Bronchial epithelial cell (primary cell): ENCODE measurements around the gene PRDM11. TPM values are rescaled to one million over a fixed set of nuclear protein-coding genes. Genes with fewer than 3 reads are reported as not detected.

Source experiments
- DNase-seq: peaks from one replicate; pipeline ENCODE4 v3.0.0-alpha.2; 2010; ENCODE audit warnings: low read depth
- FAIRE-seq: peaks from 2 replicates; lab custom pipeline; 2011; peaks lifted over from hg19 to GRCh38; lab: Jason Lieb, UNC
- H3K27me3 ChIP-seq: 2 replicates; pipeline ENCODE4 v1.5.1; 2011; ENCODE audit warnings: low read length; ENCODE audit not compliant: control insufficient read depth, insufficient read depth
- H3K36me3 ChIP-seq: 2 replicates; pipeline ENCODE4 v1.5.1; 2011; ENCODE audit warnings: low read length; ENCODE audit not compliant: control insufficient read depth, insufficient read depth
- H3K4me3 ChIP-seq: 2 replicates; pipeline ENCODE4 v1.5.1; 2011; ENCODE audit warnings: mild to moderate bottlenecking, low read depth, low read length, control low read depth
- CTCF ChIP-seq: IDR thresholded peaks from 2 replicates; pipeline ENCODE4 v1.5.1; 2011; ENCODE audit warnings: mild to moderate bottlenecking, moderate library complexity, low read length, control low read depth, inconsistent platforms; ENCODE audit not compliant: insufficient read depth, severe bottlenecking
- total RNA-seq: library from RNA; depleted of rRNA; stranded (reverse); fragments of >200 nt; gene quantifications from 2 replicates; pipeline ENCODE4 v1.2.1, GENCODE V29; 2014

PRDM11 gene
- total RNA-seq, 1 donor from 2014 or later: 4.7 TPM

- Histone ChIP-seq H3K27me3 (no peaks in the 10 kb centered on the region), H3K36me3 (no peaks in the 10 kb centered on the region), H3K4me3 (no peak overlapping the region)
- TF ChIP-seq CTCF: no peak
- DNase-seq (no peak), FAIRE-seq (no peak)
These were observed 117.3 kb downstream of the PRDM11 start for GRCh38 chr11:45263773-45264172.

DNA sequence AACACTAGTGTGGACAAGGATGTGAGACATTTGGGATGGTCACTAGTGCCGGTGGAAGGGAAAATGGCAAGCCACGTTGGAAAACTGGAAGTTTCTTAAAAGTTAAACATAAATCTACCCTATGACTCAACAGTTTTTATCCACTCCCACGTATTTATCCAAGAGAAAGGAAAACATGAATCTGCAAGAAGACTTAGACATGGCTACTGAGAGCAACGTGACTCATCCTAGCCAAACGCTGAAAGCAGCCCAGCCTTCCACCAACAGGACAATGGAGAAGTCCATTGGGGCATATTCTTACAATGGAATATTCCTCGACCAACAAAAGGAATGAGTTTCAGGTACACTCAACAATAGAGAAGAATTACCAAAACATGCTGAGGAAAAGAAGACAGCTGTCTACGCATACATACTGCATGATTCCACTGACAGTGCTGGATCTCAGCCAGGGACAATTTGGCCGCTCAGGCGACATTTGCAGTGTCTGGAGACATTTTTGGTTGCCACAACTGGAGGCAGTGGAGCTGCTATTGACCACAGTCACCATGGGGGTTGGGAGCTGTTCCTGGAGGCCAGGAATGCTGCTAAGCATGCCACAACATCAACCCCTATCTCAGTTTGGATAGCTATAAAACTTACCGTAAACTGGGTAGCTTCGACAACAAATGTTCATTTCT lies 118.5 kb downstream of the PRDM11 start:
- Histone ChIP-seq H3K36me3 (no peaks in the 10 kb centered on the region), H3K27me3 (no peaks in the 10 kb centered on the region), H3K4me3 (no peak overlapping the region)
- DNase-seq (peak; percentile 95), FAIRE-seq (peak; percentile 83)
- TF ChIP-seq CTCF: no peak

DNA sequence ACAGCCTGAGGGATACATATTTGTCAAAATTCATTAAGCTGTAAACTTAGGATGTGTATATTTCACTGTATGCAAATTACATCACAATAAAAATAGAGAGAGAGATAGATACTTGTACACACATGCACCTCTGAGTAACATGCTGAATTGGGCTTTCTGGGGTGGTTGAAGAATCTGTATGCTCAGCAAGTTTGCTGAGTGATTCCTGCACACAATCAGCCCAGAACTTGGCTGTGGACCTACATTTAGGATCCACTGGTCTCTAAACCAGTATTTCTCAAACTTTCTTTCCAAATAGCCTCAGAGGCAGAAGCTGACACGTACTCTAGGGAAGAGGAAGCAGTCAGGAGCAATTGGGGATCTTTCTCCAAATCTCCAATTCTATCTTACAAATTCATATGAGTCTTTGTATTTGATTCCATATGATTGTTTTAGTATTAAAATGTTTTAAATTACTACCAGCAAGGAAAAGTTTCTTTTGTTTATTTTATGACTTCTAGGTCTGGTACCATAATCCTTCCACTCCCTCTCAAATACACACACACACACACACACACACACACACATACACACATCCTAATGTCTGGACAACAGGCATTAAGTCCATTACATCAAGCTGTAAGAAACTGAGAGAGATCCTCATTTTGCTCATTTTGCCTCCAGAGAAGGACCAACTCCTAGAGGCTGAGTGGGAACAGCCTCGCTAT lies 119.7 kb downstream of the PRDM11 start:
- no peak overlapping the region for H3K4me3 ChIP-seq
- no peak for TF ChIP-seq CTCF

GRCh38 chr11:45266676-45267020 lies 120.2 kb downstream of the PRDM11 start:
- DNase-seq (no peak), FAIRE-seq (no peak)
- no peak for TF ChIP-seq CTCF
- H3K36me3 ChIP-seq: no peaks in the 10 kb centered on the region
- H3K4me3 ChIP-seq: no peak overlapping the region
- H3K27me3 ChIP-seq: no peaks in the 10 kb centered on the region

More for the DNA sequence above, 119.7 kb downstream of the PRDM11 start:
- Histone ChIP-seq H3K36me3 (no peaks in the 10 kb centered on the region), H3K27me3 (no peaks in the 10 kb centered on the region)
- no peak for FAIRE-seq
- peak; percentile 73 for DNase-seq

DNA sequence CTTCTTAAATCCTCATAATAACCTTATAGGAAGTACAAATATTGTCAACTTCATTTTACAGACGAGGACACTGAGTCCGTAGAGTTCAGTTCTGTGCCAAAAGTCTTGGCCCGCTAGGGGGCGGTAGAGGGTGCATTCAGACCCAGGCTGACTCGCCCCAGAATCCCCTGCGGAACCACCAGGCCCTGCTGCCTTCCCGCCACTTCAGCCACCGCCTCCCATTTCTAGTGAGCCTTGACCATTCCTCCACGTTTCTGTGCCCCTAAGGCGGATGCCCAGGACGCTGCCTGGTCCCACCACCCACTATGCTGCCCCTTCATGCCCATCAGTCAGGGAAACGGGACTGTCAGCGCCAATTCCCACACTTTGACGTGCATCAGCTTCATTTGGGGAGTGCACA lies 120.6 kb downstream of the PRDM11 start:
- FAIRE-seq (no peak), DNase-seq (no peak)
- Histone ChIP-seq H3K36me3 (no peaks in the 10 kb centered on the region), H3K4me3 (no peak overlapping the region), H3K27me3 (no peaks in the 10 kb centered on the region)
- peak; percentile 25 for TF ChIP-seq CTCF
